Right lobe of liver (tissue), 6 donors: ENCODE results near the gene TMEM97. TPM values are rescaled to one million over a fixed set of nuclear protein-coding genes. Genes with fewer than 3 reads are reported as not detected.
"Not testable (repeated sequence)": the region's sequence is repeated elsewhere in the genome, so short reads cannot be mapped to it uniquely, and the experiment has no call there.

Experiments used
- ATAC-seq, 4 donors: fragments of 200-7000 bp; cut with Tn5 transposase; one replicate each; pipeline ENCODE4 v1.9.1; 2020; ENCODE audit warnings: mild to moderate bottlenecking in 4 of 4, moderate library complexity in 4 of 4
- DNase-seq, 3 donors: peaks; one replicate each; pipeline ENCODE4 v3.0.0-alpha.2; 2020
- H3K27ac ChIP-seq, 3 donors: fragments of 200-600 bp; one replicate each; pipeline ENCODE4 v1.8.0; 2022
- H3K27me3 ChIP-seq, 2 donors: fragments of 200-600 bp; one replicate each; pipeline ENCODE4 v1.8.0; 2022
- H3K36me3 ChIP-seq, 4 donors: fragments of 200-600 bp; sonication (generic) in 1 of 4; one replicate each; pipeline versions ENCODE4 v1.5.1 to v1.8.0; 2017 to 2022; ENCODE audit warnings: control low read depth in 1 of 4
- H3K4me1 ChIP-seq, 4 donors: fragments of 200-600 bp; sonication (generic) in 1 of 4; one replicate each; pipeline versions ENCODE4 v1.5.1 to v1.8.0; 2017 to 2022; ENCODE audit warnings: control low read depth in 1 of 4
- H3K4me3 ChIP-seq, 3 donors: fragments of 200-600 bp; one replicate each; pipeline ENCODE4 v1.8.0; 2022
- H3K9me3 ChIP-seq, 4 donors: fragments of 200-600 bp; sonication (generic) in 1 of 4; one replicate each; pipeline versions ENCODE4 v1.5.1 to v1.8.0; 2017 to 2022; ENCODE audit warnings: control low read depth in 1 of 4
- CTCF ChIP-seq, 4 donors: fragments of 200-600 bp in 3 of 4; fragments of 450-650 bp in 1 of 4; IDR thresholded peaks; one replicate each; pipeline versions ENCODE4 v1.5.1 to v1.8.0; 2016 to 2022; ENCODE audit warnings: antibody characterized with exemption in 4 of 4, mild to moderate bottlenecking in 2 of 4
- POLR2A ChIP-seq: fragments of 450-650 bp; IDR thresholded peaks from one replicate; pipeline ENCODE4 v1.6.1; 2017; ENCODE audit warnings: antibody characterized with exemption, mild to moderate bottlenecking
- WGBS: methylation state at CpG from one replicate; pipeline ENCODE4 v1.1.6; 2018; ENCODE audit warnings: low coverage, low lambda C conversion rate; ENCODE audit not compliant: insufficient coverage; ENCODE audit errors: missing lambda C conversion rate; 5-methylcytosine and 5-hydroxymethylcytosine counted together
- intact Hi-C, 2 donors: fragments of 100-400 bp; cut with DNase I; formaldehyde crosslinking; loops; one replicate each; pipeline versions ENCODE4 v1.11.2 to v1.14.1; 2022
- total RNA-seq, 6 experiments: library from RNA; depleted of rRNA in 2 of 6; stranded (reverse); fragments of >200 nt in 2 of 6; fragmentation: NEBNext Ultra II Directional in 3 of 6; extraction: Animal tissue kit (Norgen Biotek cat#: 25700) in 3 of 6; gene quantifications; one replicate each; pipeline versions ENCODE4 v1.1.0 to v1.2.4, GENCODE V29; 2016 to 2023
- donor health status: DM: no; HTN: yes; CAD: no.
- donor health status: DM: no; HTN: no; CAD: no.
- donor health status: DM: no; HTN: no; CAD: no.
- donor health status: DM: no; HTN: yes; CAD: no.
- donor health status: DM: no; HTN: yes; CAD: no.

TMEM97 gene
- total RNA-seq, 6 experiments from 2014 or later = 20.0 to 84.0 (median 44.2) TPM

GRCh38 chr17:28338056-28338768 is 19.2 kb downstream of the TMEM97 start:
- WGBS = 55% methylated on average over 5 of the region's 5 CpGs
- peaks cover 0 to 32% (median 12%) of the 10 kb centered on the region in 4 donors for H3K4me1 ChIP-seq
- H3K27me3 ChIP-seq = no peaks in the 10 kb centered on the region
- H3K36me3 ChIP-seq = peaks cover 0 to 36% (median 16%) of the 10 kb centered on the region in 4 donors
- H3K9me3 ChIP-seq = no peaks in the 10 kb centered on the region
- intact Hi-C loops = no loop called here
- DNase-seq = no peak
- H3K27ac ChIP-seq = peak overlapping the region; percentile 13 to 28 (median 25)
- ATAC-seq = peak in 1 of 4 donors; percentile 2
- TF ChIP-seq CTCF (IDR thresholded peaks at IDR 0.05) (peak in 1 of 4 donors; percentile 6), POLR2A (peak; percentile 23)
- H3K4me3 ChIP-seq = no peak overlapping the region

DNA sequence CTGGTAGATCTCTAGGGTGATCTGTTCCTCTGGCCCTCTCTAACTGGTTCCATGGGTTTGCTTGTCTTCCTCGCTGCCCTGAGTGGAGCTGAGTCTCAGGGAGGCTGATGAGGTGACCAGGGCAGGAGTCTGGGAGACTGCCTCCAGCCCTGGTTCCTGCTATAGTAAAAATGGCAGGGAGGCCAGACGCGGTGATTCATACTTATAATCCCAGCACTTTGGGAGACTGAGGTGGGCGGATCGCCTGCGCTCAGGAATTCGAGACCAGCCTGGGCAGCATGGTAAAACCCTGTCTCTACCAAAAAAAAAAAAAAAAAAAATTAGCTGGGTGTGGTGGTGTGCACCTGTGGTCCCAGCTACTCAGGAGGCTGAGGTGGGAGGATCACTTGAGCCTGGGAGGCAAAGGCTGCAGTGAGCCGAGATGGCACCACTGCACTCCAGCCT is 19.8 kb downstream of the TMEM97 start:
- H3K9me3 ChIP-seq, ATAC-seq, H3K4me3 ChIP-seq, DNase-seq, H3K27me3 ChIP-seq, intact Hi-C loops: not testable (repeated sequence)
- peaks cover 0 to 39% (median 20%) of the 10 kb centered on the region in 4 donors for H3K36me3 ChIP-seq
- peak overlapping the region in 1 of 3 donors; percentile 28 for H3K27ac ChIP-seq
- WGBS = 78% methylated on average over 4 of the region's 8 CpGs
- peaks cover 0 to 38% (median 15%) of the 10 kb centered on the region in 4 donors for H3K4me1 ChIP-seq

DNA sequence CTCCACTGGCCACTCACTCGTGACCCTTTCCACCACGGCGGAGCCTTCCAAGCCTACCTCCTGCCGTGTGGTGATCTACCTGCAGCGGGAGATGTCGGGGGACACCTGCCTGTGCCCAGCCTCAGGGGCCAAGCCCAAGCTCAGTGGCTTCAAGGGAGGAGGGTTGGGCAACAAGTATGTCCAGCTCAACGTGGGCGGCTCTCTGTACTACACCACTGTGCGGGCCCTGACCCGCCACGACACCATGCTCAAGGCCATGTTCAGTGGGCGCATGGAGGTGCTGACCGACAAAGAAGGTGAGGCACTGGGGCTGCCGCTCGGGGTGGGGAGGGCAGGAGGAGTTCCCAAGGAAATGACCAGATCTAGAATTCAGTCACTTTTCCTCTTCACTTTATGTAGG is 20.4 kb downstream of the TMEM97 start:
- no peak overlapping the region for H3K4me3 ChIP-seq
- H3K27ac ChIP-seq = no peak overlapping the region
- no peaks in the 10 kb centered on the region for H3K27me3 ChIP-seq
- TF ChIP-seq CTCF (IDR thresholded peaks at IDR 0.05) (no peak), POLR2A (no peak)
- 100% methylated on average over 4 of the region's 15 CpGs for WGBS
- ATAC-seq (no peak), DNase-seq (no peak)
- intact Hi-C loops = no loop called here
- no peaks in the 10 kb centered on the region for H3K9me3 ChIP-seq
- H3K36me3 ChIP-seq = peaks cover under 1 to 45% (median 27%) of the 10 kb centered on the region in 4 donors
- peaks cover 0 to 39% (median 18%) of the 10 kb centered on the region in 4 donors for H3K4me1 ChIP-seq

DNA sequence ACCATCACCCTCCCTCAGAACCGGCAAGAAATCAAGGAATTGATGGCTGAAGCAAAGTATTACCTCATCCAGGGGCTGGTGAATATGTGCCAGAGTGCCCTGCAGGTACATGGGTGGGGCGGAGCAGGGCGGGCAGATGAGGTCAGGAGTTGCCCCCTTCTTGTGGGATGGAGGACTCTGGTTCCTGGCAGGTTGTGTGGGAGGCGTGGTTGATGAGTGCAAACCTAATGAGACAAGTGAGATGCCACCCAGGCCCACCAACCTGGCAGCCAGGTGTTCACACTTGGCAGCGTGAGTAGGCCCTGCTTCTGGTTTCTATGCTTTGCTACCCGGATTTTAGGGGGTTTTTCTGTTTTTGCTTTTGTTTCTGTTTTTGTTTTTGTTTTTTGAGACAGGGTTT is 21.4 kb downstream of the TMEM97 start:
- WGBS = 67% methylated on average over 1 of the region's 6 CpGs
- Histone ChIP-seq H3K9me3 (no peaks in the 10 kb centered on the region), H3K36me3 (peaks cover 4 to 53% (median 32%) of the 10 kb centered on the region in 4 donors), H3K4me1 (peaks cover 0 to 45% (median 21%) of the 10 kb centered on the region in 4 donors), H3K4me3 (no peak overlapping the region), H3K27me3 (no peaks in the 10 kb centered on the region), H3K27ac (no peak overlapping the region)
- intact Hi-C loops = loop anchor here in 1 of 2 donors (10.0 kb wide), 1 partner anchor 106 kb away; no protein-coding TSS in a partner anchor
- TF ChIP-seq POLR2A = no peak
- no peak for TF ChIP-seq CTCF (IDR thresholded peaks at IDR 0.05)
- DNase-seq = no peak
- ATAC-seq = no peak

DNA sequence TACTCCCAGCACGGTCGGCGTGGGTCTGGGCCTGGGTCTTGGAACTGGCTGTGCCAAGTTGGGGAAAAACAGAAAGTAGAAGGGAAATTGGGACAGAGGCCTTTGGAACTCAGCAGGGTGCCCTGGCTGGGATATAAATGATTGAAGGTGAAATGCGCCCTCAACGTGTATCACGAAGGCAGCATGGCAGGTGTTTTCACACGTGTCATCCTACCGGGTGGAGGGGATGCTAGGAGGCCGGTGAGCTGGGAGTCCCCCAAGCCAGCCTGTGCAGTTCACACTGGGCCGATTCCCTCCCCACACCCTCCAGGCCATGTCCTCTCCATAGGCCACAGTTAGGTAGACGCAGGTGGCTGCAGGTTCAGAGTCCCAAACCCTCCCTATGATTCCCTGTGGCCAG is 22.5 kb downstream of the TMEM97 start:
- intact Hi-C loops = loop anchor here in 1 of 2 donors (10.0 kb wide), 1 partner anchor 107 kb away; no protein-coding TSS in a partner anchor
- H3K36me3 ChIP-seq = peaks cover 4 to 53% (median 32%) of the 10 kb centered on the region in 4 donors
- H3K27ac ChIP-seq = no peak overlapping the region
- ATAC-seq (no peak), DNase-seq (no peak)
- no peaks in the 10 kb centered on the region for H3K27me3 ChIP-seq
- no peaks in the 10 kb centered on the region for H3K9me3 ChIP-seq
- peaks cover 0 to 53% (median 25%) of the 10 kb centered on the region in 4 donors for H3K4me1 ChIP-seq
- 96% methylated on average over 3 of the region's 11 CpGs for WGBS
- TF ChIP-seq POLR2A (no peak), CTCF (IDR thresholded peaks at IDR 0.05) (no peak)
- no peak overlapping the region for H3K4me3 ChIP-seq
